Middle frontal gyrus (tissue), 1 donor: Measurements from ENCODE around the gene TMEM25.
"Not testable (repeated sequence)": the region's sequence is repeated elsewhere in the genome, so short reads cannot be mapped to it uniquely, and the experiment has no call there.

Experiments
- DNase-seq: peaks from one replicate; pipeline ENCODE4 v3.0.0-alpha.2; 2015; ENCODE audit warnings: low spot score; ENCODE audit errors: extremely low spot score

TMEM25 gene

GRCh38 chr11:118530683-118531596 is at the start of gene TMEM25:
TSS of gene TMEM25 (plus strand) at chr11:118531192. CDS start at chr11:118531802, 610 bp downstream.
- peak; percentile 24 for DNase-seq

GRCh38 chr11:118481238-118481637 is 49.8 kb upstream of the TMEM25 start:
- DNase-seq = not testable (repeated sequence)

- no peak for DNase-seq
Measured at GRCh38 chr11:118484405-118484804, 46.6 kb upstream of the TMEM25 start.

GRCh38 chr11:118485273-118485672 is 45.7 kb upstream of the TMEM25 start:
- DNase-seq = no peak

GRCh38 chr11:118488480-118489109 is 42.4 kb upstream of the TMEM25 start:
- peak; percentile 45 for DNase-seq

GRCh38 chr11:118491041-118491440 is 40.0 kb upstream of the TMEM25 start:
- DNase-seq = no peak

GRCh38 chr11:118497831-118498230 is 33.2 kb upstream of the TMEM25 start:
- DNase-seq = no peak

GRCh38 chr11:118503216-118503615 is 27.8 kb upstream of the TMEM25 start:
- no peak for DNase-seq

GRCh38 chr11:118511601-118512000 is 19.4 kb upstream of the TMEM25 start:
- DNase-seq = no peak

- DNase-seq = no peak
Measured at GRCh38 chr11:118514103-118514502, 16.9 kb upstream of the TMEM25 start.

GRCh38 chr11:118519549-118519948 is 11.4 kb upstream of the TMEM25 start:
- no peak for DNase-seq

- no peak for DNase-seq
Measured at GRCh38 chr11:118521892-118522311, 9.1 kb upstream of the TMEM25 start.

- no peak for DNase-seq
Measured at GRCh38 chr11:118522571-118523072, 8.4 kb upstream of the TMEM25 start.

- no peak for DNase-seq
Measured at GRCh38 chr11:118524356-118524755, 6.6 kb upstream of the TMEM25 start.

- no peak for DNase-seq
Measured at GRCh38 chr11:118524757-118525470, 6.1 kb upstream of the TMEM25 start.

GRCh38 chr11:118526688-118527087 is 4.3 kb upstream of the TMEM25 start:
- DNase-seq = no peak

GRCh38 chr11:118527109-118527508 is 3.9 kb upstream of the TMEM25 start, which contains the start of gene TTC36:
TSS of gene TTC36 (plus strand) at chr11:118527474. CDS start at chr11:118527495, 21 bp downstream.
- DNase-seq = no peak

- DNase-seq = no peak
Measured at GRCh38 chr11:118528511-118528910, 2.5 kb upstream of the TMEM25 start.

GRCh38 chr11:118529584-118530175 is 1.3 kb upstream of the TMEM25 start:
- no peak for DNase-seq

- no peak for DNase-seq
Measured at GRCh38 chr11:118530180-118530682, 761 bp upstream of the TMEM25 start.

- no peak for DNase-seq
Measured at GRCh38 chr11:118531597-118532084, 649 bp downstream of the TMEM25 start.
